ENCODE results near the gene PAOX. TPM values are rescaled to one million over a fixed set of nuclear protein-coding genes. Genes with fewer than 3 reads are reported as not detected.

The PAOX gene
- total and polyA plus RNA-seq, 9 of the 15 experiments (the other 6 are each of a cell fraction or from before 2014, with no cell fraction given) = 0.80 to 6.4 (median 2.6) TPM

DNA sequence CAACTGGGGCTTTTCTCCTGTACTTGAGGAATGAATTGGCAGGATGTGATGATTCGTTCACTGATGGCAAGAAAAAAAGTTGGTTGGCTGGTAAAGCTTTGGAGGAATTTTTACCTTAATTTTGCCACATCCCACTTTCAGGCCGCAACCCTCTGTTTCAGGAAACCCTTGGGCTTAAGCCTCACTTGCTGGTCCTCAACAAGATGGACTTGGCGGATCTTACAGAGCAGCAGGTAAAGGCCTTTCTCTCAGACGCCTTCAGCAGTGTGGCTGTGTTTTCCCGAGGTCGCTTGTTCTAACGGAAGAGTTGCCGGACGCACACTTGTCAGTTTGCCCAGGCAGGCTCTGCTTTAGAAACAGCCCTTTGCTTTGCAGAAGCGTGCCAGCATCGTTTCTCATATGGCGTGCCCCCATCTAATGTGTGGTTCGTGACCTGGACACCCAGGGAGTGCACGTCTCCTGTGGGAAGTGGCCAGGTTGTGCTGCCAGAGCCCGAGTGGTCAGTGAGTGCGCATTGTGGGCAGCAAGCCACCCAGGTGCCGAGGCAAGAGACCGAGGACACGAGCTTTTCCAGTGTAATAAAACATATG lies 17.1 kb downstream of the PAOX start:
- 97% methylated on average over 15 of the region's 19 CpGs for WGBS (ENCODE audit: insufficient coverage, low coverage, missing lambda C conversion rate)
- BruUV-seq (replicated peaks) = no TSS peak
- CTCF ChIA-PET (ENCODE audit: low intra/inter-chr PET ratio) = no interaction called here
- Histone ChIP-seq H2AFZ (ENCODE audit: low read depth, low read length) (no peak overlapping the region; the same call in 1 of the 2 replicates), H3K36me3 (ENCODE audit: control insufficient read depth, insufficient read depth, low read length) (peaks cover 31% of the 10 kb centered on the region; the same call in 1 of the 3 replicates), H4K20me1 (replicated peaks; ENCODE audit: control insufficient read depth, insufficient read depth, low read length) (no peaks in the 10 kb centered on the region), H3K27ac (ENCODE audit: extremely low read depth, low read depth, low read length) (no peak overlapping the region), H3K4me3 (no peak overlapping the region), H3K27me3 (ENCODE audit: control insufficient read depth in 2 of 2, insufficient read depth in 2 of 2, low read length in 2 of 2) (no peaks in the 10 kb centered on the region), H3K4me2 (ENCODE audit: insufficient read depth, low read length) (peak overlapping the region; percentile 87; the same call in 1 of the 2 replicates), H3K79me2 (ENCODE audit: control insufficient read depth, insufficient read depth, low read length) (peaks cover 20% of the 10 kb centered on the region), H3K9ac (ENCODE audit: insufficient read depth in 1 of 2, low read depth in 2 of 2, low read length in 2 of 2) (peak overlapping the region; percentile 37 to 99; a peak in 3 of 4 replicates), H3K9me1 (ENCODE audit: control insufficient read depth, insufficient read depth, low read length) (no peaks in the 10 kb centered on the region), H3K9me3 (replicated peaks; ENCODE audit: control insufficient read depth, insufficient read depth, low read depth, low read length) (no peaks in the 10 kb centered on the region), H3K4me1 (replicated peaks in 1 of 2; ENCODE audit: control insufficient read depth in 2 of 2, insufficient read depth in 2 of 2, low read length in 2 of 2) (peaks cover 6 to 46% of the 10 kb centered on the region in 2 experiments; a peak in 4 of 5 replicates)
- in situ Hi-C loops (cut with MboI) (no loop called here), intact Hi-C loops (cut with micrococcal nuclease) (loop anchor here (10.0 kb wide), 1 partner anchor 71 kb away; no protein-coding TSS in a partner anchor)
- DNase-seq (ENCODE audit: extremely low read depth in 1 of 4, low spot score in 3 of 4) = no peak
- no peak for FAIRE-seq
- ATAC-seq = no peak
- TF ChIP-seq NR2C1 (IDR thresholded peaks at IDR 0.05) (no peak), NR2C1 (tag; IDR thresholded peaks at IDR 0.05) (no peak), ZNF384 (IDR thresholded peaks at IDR 0.05; ENCODE audit: low read depth, low read length) (no peak), ZNF12 (CRISPR knock-in tag; IDR thresholded peaks at IDR 0.05) (no peak), PRMT5 (CRISPR knock-in tag; IDR thresholded peaks at IDR 0.05) (no peak), NR3C1 (CRISPR knock-in tag; IDR thresholded peaks at IDR 0.05) (no peak), ATF7 (IDR thresholded peaks at IDR 0.05) (no peak), HNRNPLL (IDR thresholded peaks at IDR 0.05; ENCODE audit: low read depth, low read length, poor library complexity, severe bottlenecking) (no peak), CC2D1A (IDR thresholded peaks at IDR 0.05) (no peak)
- POLR2A ChIA-PET = interaction anchor here (0.6 kb wide), 1 partner anchor 346 kb away, joined by 4 read pairs; no protein-coding TSS in a partner anchor

Measured in K562 (cell line).